GM21528 (cell line): ENCODE measurements around the gene FBXL7.

ENCODE experiments used
- ATAC-seq: cut with Tn5 transposase; IDR thresholded peaks from one replicate; pipeline ENCODE4 v1.9.1; 2021; ENCODE audit warnings: mild to moderate bottlenecking, moderate library complexity; ENCODE audit not compliant: unreplicated experiment, low FRiP score

FBXL7 gene

DNA sequence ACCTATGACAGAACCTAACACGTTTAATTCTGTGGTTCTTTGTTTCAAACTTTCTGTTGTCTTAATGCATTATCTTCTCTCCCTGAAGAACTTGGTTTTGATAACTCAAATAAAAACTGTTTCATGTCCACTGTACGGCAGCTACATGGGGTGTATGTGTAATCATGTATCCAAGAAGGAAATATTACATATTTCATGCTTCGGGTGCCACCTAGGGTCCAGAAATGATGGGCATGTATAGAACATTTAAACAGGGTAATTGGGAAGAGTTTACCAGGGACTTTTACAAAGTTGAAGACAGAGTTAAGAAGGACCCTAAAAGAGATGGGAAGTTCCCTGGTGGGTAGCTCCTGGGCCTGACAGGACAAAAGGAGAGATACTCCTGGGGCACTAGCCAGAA lies 291.3 kb downstream of the FBXL7 start:
- ATAC-seq, result no peak

DNA sequence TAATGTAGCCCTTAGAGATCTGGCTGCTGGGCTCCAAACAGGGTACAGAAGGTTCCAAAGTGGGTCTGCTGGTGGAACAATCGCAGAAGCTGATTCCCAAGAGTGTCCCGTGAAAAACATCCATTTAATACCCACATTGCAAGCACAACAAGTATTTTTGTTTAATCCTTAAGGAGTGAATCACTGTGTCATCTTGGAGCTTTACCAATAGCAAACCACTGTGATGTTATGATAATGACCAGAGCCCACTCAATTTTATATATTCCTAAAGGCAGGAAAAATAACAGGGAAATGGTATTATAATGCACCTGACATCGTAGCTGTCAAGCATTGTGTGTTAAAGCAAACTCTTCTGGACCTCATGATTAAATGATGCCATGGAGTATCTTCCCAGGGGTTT lies 291.9 kb downstream of the FBXL7 start:
- no peak for ATAC-seq

DNA sequence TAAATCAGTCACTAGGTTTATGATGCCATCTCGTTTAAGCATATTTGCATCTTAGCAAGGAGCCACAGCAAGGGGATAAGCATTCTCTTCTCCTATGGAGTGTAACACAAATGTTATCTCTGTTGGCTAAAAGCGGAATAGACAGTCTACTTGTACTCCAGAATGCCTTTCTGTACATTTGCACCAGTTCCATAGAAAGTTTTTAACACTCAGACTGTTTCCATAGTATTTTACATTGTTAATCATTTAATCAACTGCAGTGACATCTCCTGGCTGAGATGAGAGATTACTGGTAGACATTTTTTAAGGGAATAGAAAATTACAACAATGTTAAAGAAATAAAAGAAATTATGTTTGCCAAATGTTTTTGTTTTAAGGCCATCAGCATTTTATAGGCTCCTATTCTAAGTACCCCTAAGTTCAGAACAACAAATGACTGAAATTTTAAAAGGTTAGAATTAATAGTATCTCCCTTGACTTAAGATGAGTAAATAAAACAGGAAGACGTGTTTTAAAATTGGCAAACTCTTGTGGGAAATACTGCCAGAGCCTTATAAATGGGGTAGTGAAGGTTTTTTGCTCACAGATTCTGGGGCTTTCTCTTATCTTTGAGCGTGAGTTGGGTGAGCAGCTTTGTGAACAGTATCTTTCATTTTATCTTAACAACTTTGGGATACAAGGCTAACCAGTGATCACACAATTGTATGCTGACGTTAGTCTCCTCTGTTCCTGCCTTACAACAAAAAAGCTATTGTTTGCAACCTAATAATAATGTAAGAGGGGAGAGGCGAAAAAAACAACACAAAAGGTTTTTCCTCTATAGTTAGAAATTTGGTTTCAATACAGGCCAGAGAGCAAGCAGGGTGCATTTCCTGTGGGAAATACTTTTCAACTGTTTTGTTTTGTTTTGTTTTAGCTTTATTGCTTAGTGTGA lies 294.3 kb downstream of the FBXL7 start:
- ATAC-seq, result no peak

DNA sequence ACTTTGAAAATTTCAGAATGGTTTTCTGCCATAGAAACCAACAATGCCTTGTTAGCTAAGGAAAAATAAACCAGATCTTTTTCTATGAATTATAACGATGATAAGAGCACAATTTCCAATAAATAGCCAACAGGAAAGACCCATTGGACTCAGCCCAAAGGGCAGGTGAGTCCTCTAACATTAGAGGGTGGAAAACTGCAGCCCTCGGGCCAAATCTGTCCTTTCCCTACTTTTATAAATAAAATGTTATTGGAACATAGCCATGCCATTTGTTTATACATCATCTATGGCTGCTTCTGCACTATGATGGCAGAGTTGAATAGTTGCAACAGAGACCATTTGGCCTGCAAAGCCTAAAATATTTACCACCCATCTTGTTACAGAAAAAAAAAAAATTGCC lies 296.1 kb downstream of the FBXL7 start:
- no peak for ATAC-seq

DNA sequence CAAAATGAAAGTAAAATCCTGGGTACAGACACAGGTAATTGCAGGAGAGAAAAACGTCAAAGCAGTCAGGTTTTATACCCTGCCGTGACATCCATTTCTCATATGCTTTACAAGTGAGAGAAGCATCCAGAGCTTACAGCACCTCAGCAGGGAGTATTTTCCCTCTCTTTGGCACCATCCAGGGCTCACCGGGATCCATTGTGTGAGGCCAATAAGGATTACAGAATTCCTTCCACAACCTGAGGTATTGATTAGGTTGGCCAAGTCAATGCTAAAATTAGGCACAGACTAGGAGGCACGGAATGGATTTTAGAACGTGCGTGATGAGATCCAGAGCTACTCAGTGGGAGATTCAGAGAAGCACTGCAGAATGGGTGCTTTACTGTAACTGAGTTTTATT lies 296.6 kb downstream of the FBXL7 start:
- ATAC-seq, result no peak

DNA sequence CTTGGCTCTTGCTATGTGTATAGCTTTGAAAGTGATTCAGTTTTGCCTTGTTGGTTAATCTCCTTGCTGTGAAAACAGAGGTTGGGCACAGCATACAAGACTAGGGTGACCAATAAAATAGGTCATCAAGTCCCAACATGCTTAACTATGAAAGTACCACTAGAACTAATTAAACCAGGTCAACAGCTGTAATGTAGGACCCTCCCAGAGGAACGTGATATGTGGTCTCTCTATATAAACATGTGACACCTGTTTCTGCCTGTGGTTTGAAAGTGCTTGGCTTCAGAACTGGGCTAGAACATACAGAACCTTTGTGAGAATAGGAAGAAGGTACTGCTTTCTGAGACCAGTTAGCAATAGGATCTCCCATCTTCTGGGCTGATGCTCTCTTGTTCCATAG lies 297.1 kb downstream of the FBXL7 start:
- ATAC-seq, result no peak

DNA sequence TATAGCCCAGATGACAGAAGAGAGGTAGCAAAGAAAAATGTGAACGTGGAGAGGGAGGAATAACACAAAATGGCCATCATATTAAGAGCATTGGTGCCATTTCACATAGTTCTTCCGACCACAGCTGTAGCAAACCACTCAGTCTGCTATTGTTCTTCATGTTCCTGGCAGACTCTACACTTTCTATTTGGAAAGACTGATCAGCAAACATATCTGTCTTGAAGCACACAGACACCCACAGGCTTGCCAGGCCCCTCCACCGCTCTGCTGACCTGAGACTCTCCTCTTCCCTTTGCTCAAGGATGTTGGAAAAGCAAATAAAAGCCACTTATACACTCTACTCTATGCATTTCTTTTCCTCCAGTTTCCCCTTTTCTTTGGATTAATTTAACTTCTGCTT lies 298.0 kb downstream of the FBXL7 start:
- no peak for ATAC-seq

DNA sequence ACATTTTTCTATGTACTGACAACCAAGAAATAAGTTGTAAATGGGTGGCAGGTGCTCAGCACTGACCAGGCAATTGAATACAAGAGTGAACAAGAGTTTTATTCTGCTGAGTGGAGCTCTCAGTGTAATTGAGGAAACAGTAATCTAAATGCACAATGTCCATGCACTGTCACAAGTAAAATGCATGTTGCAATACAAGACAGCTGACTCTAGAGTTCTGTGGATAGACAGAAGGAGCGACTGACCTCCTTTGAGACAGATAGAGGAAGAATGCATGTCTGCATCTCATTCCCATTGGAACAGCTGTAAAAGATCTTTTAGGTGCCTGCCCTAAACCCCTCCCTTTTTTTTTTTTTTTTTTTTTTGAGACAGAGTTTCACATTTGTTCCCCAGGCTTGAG lies 299.0 kb downstream of the FBXL7 start:
- no peak for ATAC-seq

DNA sequence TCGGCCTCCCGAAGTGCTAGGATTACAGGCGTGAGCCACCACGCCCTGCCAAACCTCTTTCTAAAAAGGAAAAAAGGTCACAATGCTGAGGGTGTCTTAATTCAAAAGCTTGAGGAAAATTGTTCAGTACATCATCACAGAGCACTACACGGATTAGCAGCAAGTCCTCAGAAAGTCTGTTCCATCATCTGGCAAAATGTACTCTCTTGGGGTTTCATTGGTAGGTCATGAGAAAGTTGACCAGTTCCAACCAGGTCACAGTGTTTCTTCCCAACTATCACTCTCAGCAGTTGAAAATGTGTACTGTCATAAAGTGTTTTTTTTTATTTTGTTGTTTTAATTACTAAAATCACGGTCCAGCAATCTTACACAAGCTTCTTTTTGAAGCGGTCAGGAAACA lies 299.6 kb downstream of the FBXL7 start:
- ATAC-seq, result no peak

DNA sequence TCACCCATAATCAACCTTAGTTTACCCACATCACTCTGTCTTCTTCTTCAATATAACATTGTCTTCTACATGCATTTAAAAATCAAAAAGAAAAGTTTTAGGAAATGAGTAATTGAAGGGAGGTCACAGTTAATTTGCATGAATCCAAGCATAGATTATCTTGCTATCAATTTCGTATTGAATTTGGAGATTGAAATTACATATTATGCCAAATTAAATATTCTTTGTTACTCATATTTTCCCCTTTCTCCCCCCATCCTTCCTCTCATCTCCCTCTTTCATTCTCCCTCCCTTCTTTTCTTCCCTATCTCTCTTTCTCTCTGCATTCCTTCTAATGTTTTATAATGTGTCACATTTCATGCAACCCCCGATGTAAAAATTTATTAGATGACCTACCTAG lies 303.3 kb downstream of the FBXL7 start:
- ATAC-seq, result no peak

DNA sequence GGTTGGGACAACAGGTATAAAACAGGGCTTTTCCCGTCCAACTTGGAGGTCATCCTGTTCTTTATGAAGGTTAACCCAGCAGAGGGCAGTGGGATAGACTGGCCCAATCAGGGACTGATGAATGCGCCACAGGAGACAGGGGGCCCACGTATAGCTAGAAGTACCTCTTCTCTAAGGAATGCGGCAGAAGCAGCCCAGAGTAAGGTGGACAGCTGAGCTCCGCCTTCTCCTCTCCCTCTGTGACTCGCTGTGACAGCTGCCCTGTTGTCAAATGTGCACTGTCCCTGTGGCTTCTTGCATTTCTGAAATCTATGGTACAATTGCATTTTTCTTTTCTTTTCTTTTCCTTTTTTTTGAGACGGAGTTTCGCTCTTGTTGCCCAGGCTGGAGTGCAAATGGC lies 306.6 kb downstream of the FBXL7 start:
- no peak for ATAC-seq

DNA sequence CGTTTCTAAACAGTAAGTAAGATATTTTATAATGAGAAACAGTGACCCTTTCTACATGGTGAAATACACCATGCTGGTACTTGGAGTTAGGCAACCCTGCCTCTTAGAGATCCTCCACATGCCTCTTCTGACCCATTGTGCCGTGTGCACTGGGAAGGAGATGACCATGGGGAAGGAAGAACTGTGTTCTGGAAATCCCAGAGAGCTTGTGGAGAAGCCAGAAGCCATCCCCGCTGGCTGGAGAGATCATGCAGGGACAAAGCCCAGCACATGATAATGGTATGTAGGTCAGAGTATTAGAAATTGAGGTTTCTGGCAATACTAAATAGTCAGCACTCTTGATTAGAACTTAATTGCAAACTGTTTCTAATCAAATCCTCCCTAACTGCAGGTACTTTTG lies 307.3 kb downstream of the FBXL7 start:
- no peak for ATAC-seq

DNA sequence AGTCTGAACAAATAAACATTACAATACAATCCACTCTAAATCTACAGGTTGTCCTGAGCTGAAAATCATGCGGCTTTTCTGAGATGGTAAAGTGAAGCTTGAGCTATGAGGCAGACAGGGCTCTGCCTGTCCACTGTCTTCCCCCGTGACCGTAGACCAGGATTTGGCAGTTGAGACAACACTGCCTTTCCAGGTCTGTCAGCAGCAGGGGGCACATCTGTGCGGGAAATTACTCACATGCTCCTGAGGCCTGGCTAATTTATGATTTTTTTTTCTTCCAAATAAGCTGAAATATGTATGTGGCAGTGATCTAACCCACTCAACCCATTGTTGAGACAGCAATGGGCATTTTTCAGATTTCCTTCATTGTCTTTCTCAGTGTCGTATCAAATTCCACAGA lies 307.9 kb downstream of the FBXL7 start:
- ATAC-seq, result no peak

DNA sequence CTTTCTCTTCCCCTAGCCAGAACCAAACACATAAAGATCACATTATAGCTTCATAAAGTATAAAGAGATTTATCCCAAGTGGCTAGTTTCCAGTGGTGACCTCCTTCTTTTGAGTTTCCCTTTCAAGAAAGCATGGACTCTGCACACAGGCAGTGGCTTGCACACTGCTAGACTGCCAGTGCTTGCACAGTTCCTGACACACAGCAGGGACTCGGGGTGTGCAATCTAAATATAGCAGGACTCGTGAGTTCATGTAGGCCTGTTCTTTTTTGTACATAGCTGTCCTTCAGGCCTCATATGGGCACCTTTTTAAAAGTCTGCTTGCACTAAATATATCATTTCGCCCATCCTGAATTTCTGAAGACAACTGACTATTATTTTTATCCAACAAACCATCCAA lies 308.6 kb downstream of the FBXL7 start:
- no peak for ATAC-seq

DNA sequence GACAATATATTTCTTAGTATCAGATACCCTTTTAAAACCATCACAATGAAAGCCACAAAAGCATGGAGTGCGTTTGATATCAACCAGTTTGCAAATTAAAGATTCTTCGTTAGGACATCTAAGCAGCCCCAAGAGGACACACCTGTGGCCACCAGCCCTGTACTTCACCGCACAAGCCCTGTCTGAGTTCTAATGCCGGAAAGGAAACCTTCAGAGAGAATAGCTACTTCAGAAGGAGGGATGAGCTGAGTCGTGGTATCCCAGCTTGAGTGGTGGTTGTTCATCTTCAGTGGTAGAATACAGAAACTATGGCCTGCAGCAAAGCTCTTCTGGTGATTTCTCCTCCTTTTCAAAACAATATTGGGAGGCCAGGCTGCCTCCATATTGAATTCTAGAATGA lies 319.6 kb downstream of the FBXL7 start:
- ATAC-seq, result no peak

DNA sequence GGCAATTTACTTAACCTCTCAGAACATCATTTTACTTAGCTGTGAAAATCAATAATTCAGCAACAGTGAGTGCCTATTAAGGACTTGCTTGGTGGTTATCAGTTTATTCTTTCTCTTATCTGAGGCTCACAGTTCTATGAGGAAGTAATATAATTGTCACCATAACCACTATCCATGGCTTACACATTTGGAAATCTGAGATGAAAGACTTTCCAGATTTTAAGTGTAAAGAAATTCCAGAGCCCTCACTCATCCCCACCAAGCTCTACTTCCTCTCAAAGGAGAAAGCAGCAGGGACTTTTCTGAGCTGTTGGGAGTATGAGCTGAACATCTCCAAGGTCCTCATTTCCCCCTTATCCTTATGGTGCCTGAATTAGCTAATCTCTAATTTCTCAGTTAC lies 321.5 kb downstream of the FBXL7 start:
- ATAC-seq, result no peak

DNA sequence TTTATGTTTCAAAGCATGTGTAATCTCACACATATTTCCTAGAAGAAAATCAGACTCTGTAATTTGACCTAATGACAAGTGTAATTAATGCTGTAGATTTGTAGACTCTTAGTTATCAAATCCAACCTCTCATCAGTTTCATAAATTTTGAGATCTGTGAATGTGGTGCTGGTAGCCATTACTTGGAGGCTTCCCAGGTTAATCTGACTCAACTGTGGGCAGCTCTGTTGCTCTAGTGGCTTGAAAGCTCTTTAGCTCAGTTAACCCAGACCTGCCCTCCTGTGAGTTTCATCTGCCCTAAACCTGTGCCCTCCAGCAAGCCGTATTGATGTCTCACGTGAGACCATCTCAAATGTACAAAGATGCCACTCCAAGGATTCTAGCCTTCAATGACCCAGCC lies 323.4 kb downstream of the FBXL7 start:
- no peak for ATAC-seq

DNA sequence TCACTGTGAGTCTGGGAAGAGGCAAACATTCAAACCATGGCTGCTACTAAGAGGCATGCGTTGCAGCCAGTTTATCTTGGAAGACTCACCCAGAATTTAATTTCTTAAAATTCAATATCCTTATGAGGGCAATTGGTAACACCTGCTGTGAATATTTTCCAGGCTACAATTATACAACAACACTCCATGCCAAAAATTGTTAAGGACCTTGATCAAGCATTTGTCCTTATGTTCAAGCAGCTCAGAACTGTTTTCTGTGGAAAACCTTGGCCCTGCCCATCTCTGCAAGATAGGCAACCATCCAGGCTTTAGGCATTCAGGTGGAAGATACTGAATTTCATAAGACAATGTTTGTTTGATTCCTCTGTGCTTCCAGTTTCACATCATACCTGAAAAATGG lies 327.8 kb downstream of the FBXL7 start:
- ATAC-seq, result no peak

DNA sequence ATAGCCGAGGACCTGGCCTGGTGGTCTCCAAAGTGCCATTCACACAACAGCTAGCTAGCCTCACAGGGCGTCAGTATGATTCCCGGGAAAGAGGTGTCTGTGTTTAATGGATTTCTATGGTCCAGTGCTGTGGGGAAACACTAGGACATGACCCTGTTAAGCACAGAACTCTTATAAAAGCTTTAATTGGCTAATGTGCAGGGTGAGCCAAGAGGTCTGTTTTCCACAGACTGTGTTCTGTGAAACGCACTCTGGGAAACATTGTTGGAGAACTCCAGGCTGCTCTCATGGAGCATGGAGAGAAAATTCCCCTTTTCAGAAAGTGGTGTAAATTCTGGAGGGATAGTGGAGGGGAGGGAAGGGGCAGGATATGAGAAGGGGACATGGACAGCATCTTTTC lies 331.4 kb downstream of the FBXL7 start:
- no peak for ATAC-seq

DNA sequence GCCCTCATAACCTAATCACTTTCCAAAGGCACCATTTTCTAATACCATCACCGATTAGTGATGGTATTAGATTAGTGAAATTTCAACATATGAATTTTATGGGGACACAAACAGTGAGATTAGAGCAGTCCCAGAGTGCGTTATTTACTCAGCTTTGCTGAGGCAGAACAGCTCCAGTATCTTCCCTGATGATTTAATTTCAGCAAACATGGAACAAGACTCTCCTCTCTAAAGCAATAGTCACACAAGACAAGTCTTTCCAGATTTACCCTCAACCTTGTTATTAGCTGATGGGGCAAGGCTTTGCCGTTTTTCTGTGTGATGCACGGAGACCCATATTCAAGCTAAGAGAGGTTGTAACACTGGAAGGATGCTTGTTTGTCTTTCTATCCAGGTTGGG lies 333.4 kb downstream of the FBXL7 start:
- no peak for ATAC-seq

DNA sequence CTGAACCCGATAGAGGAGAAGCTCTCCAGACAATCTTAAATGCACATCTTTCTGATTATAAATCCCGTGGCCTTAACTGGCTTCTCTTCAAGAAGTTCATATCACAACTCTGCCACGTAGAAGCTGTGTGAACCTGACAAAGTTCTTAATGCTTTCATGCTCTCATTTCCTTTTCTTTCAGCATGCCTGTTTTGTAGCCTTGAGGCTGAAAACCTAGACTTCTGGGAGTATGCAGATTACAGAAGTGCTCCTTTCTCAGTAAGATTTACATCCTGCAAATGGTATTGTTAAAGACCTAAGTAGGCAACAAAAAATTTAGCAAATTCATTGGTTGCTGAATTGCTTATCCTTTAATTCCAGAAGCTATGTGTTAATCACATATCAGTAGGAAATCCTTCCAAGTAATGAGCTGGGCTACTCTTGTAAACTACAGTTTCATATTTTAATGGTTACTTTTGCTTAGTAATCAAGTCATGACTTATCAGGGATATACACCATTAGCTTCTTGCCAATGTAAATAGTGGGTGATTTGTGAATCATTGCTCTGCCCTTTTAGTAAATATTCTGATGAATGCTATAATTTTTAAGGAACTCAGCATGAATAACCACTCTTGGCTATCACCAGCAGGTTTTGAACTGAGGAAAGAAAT lies 334.7 kb downstream of the FBXL7 start:
- ATAC-seq, result no peak

DNA sequence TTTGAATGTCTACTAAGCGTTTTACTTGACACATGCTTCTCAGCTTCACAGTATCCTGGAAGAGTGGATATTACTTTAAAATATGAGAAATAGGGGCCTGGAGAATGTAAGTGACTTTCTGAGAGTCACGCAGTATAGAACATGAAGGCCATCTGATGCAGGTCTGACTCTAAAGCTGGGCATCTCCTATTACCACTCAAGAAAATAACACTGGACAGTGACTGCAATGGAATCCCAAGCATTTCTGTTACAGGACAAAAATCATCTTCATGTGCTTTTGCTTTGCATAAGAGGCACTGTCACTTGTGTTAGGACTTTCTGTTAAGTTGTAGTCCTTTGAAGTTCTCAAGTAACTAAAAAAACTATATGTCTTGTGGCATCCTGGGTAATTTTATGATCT lies 335.5 kb downstream of the FBXL7 start:
- no peak for ATAC-seq
